Tibial artery (tissue), 4 donors: ENCODE measurements around the gene AKR1B1.

ENCODE experiments used
- DNase-seq, 2 donors: peaks; one replicate each; pipeline ENCODE4 v3.0.0-alpha.2; 2019
- H3K27ac ChIP-seq, 2 donors: fragments of 200-600 bp; sonication (generic) in 1 of 2; 1 replicate in 1 of 2; 2 replicates in 1 of 2; pipeline ENCODE4 v1.5.1; 2018 to 2019; ENCODE audit warnings: mild to moderate bottlenecking in 1 of 2
- H3K27me3 ChIP-seq, 2 donors: fragments of 200-600 bp; sonication (generic) in 1 of 2; one replicate each; pipeline versions ENCODE4 v1.5.1 to v1.6.0; 2016 to 2019
- H3K36me3 ChIP-seq, 3 donors: fragments of 200-600 bp; sonication (generic) in 2 of 3; one replicate each; pipeline ENCODE4 v1.5.1; 2016 to 2019; ENCODE audit warnings: mild to moderate bottlenecking in 2 of 3
- H3K4me1 ChIP-seq, 4 donors: fragments of 200-600 bp; sonication (generic) in 2 of 4; 1 replicate in 3 of 4; 2 replicates in 1 of 4; pipeline ENCODE4 v1.5.1; 2016 to 2019
- H3K4me3 ChIP-seq, 2 donors: fragments of 200-600 bp; sonication (generic) in 1 of 2; 1 replicate in 1 of 2; 2 replicates in 1 of 2; pipeline ENCODE4 v1.5.1; 2018 to 2019; ENCODE audit warnings: mild to moderate bottlenecking in 2 of 2
- H3K9me3 ChIP-seq, 3 donors: fragments of 200-600 bp; sonication (generic) in 1 of 3; one replicate each; pipeline ENCODE4 v1.5.1; 2016 to 2019
- CTCF ChIP-seq, 2 experiments: fragments of 200-600 bp in 1 of 2; fragments of 450-650 bp in 1 of 2; IDR thresholded peaks; one replicate each; pipeline ENCODE4 v1.5.1; 2017 to 2019; ENCODE audit warnings: antibody characterized with exemption in 2 of 2, mild to moderate bottlenecking in 1 of 2, moderate library complexity in 1 of 2
- intact Hi-C: fragments of 100-400 bp; cut with DNase I; formaldehyde crosslinking; loops from one replicate; pipeline ENCODE4 v1.15.0; 2023; ENCODE audit warnings: low total_unique reads

The AKR1B1 gene

GRCh38 chr7:134428942-134429341, 30.0 kb downstream of the AKR1B1 start:
- Histone ChIP-seq H3K9me3 (no peaks in the 10 kb centered on the region), H3K27me3 (no peaks in the 10 kb centered on the region), H3K27ac (no peak overlapping the region), H3K4me1 (peaks cover 0 to 13% (median 2%) of the 10 kb centered on the region in 4 donors), H3K4me3 (no peak overlapping the region), H3K36me3 (no peaks in the 10 kb centered on the region)
- no peak for TF ChIP-seq CTCF (IDR thresholded peaks at IDR 0.05)
- DNase-seq, result no peak
- intact Hi-C loops, result no loop called here

GRCh38 chr7:134427896-134428295, 31.0 kb downstream of the AKR1B1 start:
- TF ChIP-seq CTCF (IDR thresholded peaks at IDR 0.05), result no peak
- no peaks in the 10 kb centered on the region for H3K27me3 ChIP-seq
- no peak overlapping the region for H3K4me3 ChIP-seq
- H3K27ac ChIP-seq, result no peak overlapping the region
- no peaks in the 10 kb centered on the region for H3K36me3 ChIP-seq
- intact Hi-C loops, result no loop called here
- H3K9me3 ChIP-seq, result no peaks in the 10 kb centered on the region
- peaks cover 0 to 10% (median 2%) of the 10 kb centered on the region in 4 donors for H3K4me1 ChIP-seq
- DNase-seq, result no peak

GRCh38 chr7:134425777-134426176, 33.1 kb downstream of the AKR1B1 start:
- Histone ChIP-seq H3K27me3 (no peaks in the 10 kb centered on the region), H3K4me3 (no peak overlapping the region), H3K4me1 (no peaks in the 10 kb centered on the region), H3K27ac (no peak overlapping the region), H3K36me3 (no peaks in the 10 kb centered on the region), H3K9me3 (no peaks in the 10 kb centered on the region)
- intact Hi-C loops, result no loop called here
- DNase-seq, result no peak
- no peak for TF ChIP-seq CTCF (IDR thresholded peaks at IDR 0.05)

GRCh38 chr7:134422638-134423037, 36.3 kb downstream of the AKR1B1 start:
- no peak for TF ChIP-seq CTCF (IDR thresholded peaks at IDR 0.05)
- Histone ChIP-seq H3K27me3 (no peaks in the 10 kb centered on the region), H3K36me3 (no peaks in the 10 kb centered on the region), H3K4me3 (no peak overlapping the region), H3K27ac (no peak overlapping the region), H3K4me1 (no peaks in the 10 kb centered on the region), H3K9me3 (no peaks in the 10 kb centered on the region)
- no peak for DNase-seq
- intact Hi-C loops, result no loop called here

GRCh38 chr7:134422008-134422407, 36.9 kb downstream of the AKR1B1 start:
- H3K4me3 ChIP-seq, result no peak overlapping the region
- no peaks in the 10 kb centered on the region for H3K36me3 ChIP-seq
- intact Hi-C loops, result no loop called here
- no peak overlapping the region for H3K27ac ChIP-seq
- no peaks in the 10 kb centered on the region for H3K4me1 ChIP-seq
- no peak for DNase-seq
- H3K9me3 ChIP-seq, result no peaks in the 10 kb centered on the region
- no peaks in the 10 kb centered on the region for H3K27me3 ChIP-seq
- no peak for TF ChIP-seq CTCF (IDR thresholded peaks at IDR 0.05)

GRCh38 chr7:134420424-134421125, 38.3 kb downstream of the AKR1B1 start:
- no peak overlapping the region for H3K4me3 ChIP-seq
- no peak for DNase-seq

More at GRCh38 chr7:134420424-134421125, 38.3 kb downstream of the AKR1B1 start:
- intact Hi-C loops, result no loop called here
- H3K36me3 ChIP-seq, result no peaks in the 10 kb centered on the region
- TF ChIP-seq CTCF (IDR thresholded peaks at IDR 0.05), result peak; percentile 32 to 33
- H3K9me3 ChIP-seq, result no peaks in the 10 kb centered on the region
- no peaks in the 10 kb centered on the region for H3K27me3 ChIP-seq
- H3K27ac ChIP-seq, result no peak overlapping the region
- no peaks in the 10 kb centered on the region for H3K4me1 ChIP-seq
